ENCODE data around the gene HOXD1.

HOXD1 gene

GRCh38 chr2:176161825-176162626 lies 26.4 kb upstream of the HOXD1 start:
- no peak for DNase-seq (ENCODE audit: insufficient read length)
- FAIRE-seq = no peak
- no peak for TF ChIP-seq POLR2AphosphoS5 (IDR thresholded peaks at IDR 0.05; ENCODE audit: low read depth, low read length)
- TF ChIP-seq POLR2A (IDR thresholded peaks at IDR 0.05; ENCODE audit: low read depth, low read length) = no peak
- no peak for TF ChIP-seq TAF1 (IDR thresholded peaks at IDR 0.05; ENCODE audit: borderline replicate concordance, low read depth, low read length)

GRCh38 chr2:176162911-176163671 lies 25.4 kb upstream of the HOXD1 start:
- DNase-seq (ENCODE audit: insufficient read length) = no peak
- no peak for FAIRE-seq
- TF ChIP-seq TAF1 (IDR thresholded peaks at IDR 0.05; ENCODE audit: borderline replicate concordance, low read depth, low read length) (no peak), POLR2A (IDR thresholded peaks at IDR 0.05; ENCODE audit: low read depth, low read length) (no peak), POLR2AphosphoS5 (IDR thresholded peaks at IDR 0.05; ENCODE audit: low read depth, low read length) (no peak)

- TF ChIP-seq POLR2AphosphoS5 (IDR thresholded peaks at IDR 0.05; ENCODE audit: low read depth, low read length) (no peak), POLR2A (IDR thresholded peaks at IDR 0.05; ENCODE audit: low read depth, low read length) (no peak), TAF1 (IDR thresholded peaks at IDR 0.05; ENCODE audit: borderline replicate concordance, low read depth, low read length) (no peak)
- FAIRE-seq = no peak
These were observed 24.8 kb upstream of the HOXD1 start for GRCh38 chr2:176163672-176164056.

GRCh38 chr2:176164201-176164600 lies 24.3 kb upstream of the HOXD1 start:
- no peak for FAIRE-seq
- TF ChIP-seq POLR2AphosphoS5 (IDR thresholded peaks at IDR 0.05; ENCODE audit: low read depth, low read length) = no peak
- TF ChIP-seq TAF1 (IDR thresholded peaks at IDR 0.05; ENCODE audit: borderline replicate concordance, low read depth, low read length) = no peak
- TF ChIP-seq POLR2A (IDR thresholded peaks at IDR 0.05; ENCODE audit: low read depth, low read length) = no peak

More at GRCh38 chr2:176163672-176164056, 24.8 kb upstream of the HOXD1 start:
- DNase-seq (ENCODE audit: insufficient read length) = no peak

GRCh38 chr2:176164611-176165369 lies 23.7 kb upstream of the HOXD1 start:
- DNase-seq (ENCODE audit: insufficient read length) = no peak
- TF ChIP-seq POLR2AphosphoS5 (IDR thresholded peaks at IDR 0.05; ENCODE audit: low read depth, low read length) (no peak), TAF1 (IDR thresholded peaks at IDR 0.05; ENCODE audit: borderline replicate concordance, low read depth, low read length) (no peak), POLR2A (IDR thresholded peaks at IDR 0.05; ENCODE audit: low read depth, low read length) (no peak)
- no peak for FAIRE-seq

More at GRCh38 chr2:176164201-176164600, 24.3 kb upstream of the HOXD1 start:
- DNase-seq (ENCODE audit: insufficient read length) = no peak

- TF ChIP-seq POLR2AphosphoS5 (IDR thresholded peaks at IDR 0.05; ENCODE audit: low read depth, low read length) (no peak), POLR2A (IDR thresholded peaks at IDR 0.05; ENCODE audit: low read depth, low read length) (no peak), TAF1 (IDR thresholded peaks at IDR 0.05; ENCODE audit: borderline replicate concordance, low read depth, low read length) (no peak)
- DNase-seq (ENCODE audit: insufficient read length) (no peak), FAIRE-seq (no peak)
These were observed 23.0 kb upstream of the HOXD1 start for GRCh38 chr2:176165370-176166050.

- TF ChIP-seq POLR2A (IDR thresholded peaks at IDR 0.05; ENCODE audit: low read depth, low read length) (no peak), TAF1 (IDR thresholded peaks at IDR 0.05; ENCODE audit: borderline replicate concordance, low read depth, low read length) (no peak), POLR2AphosphoS5 (IDR thresholded peaks at IDR 0.05; ENCODE audit: low read depth, low read length) (no peak)
- FAIRE-seq (no peak), DNase-seq (ENCODE audit: insufficient read length) (no peak)
These were observed 22.2 kb upstream of the HOXD1 start for GRCh38 chr2:176166272-176166671.

- no peak for DNase-seq (ENCODE audit: insufficient read length)
- TF ChIP-seq POLR2A (IDR thresholded peaks at IDR 0.05; ENCODE audit: low read depth, low read length) = no peak
- TF ChIP-seq POLR2AphosphoS5 (IDR thresholded peaks at IDR 0.05; ENCODE audit: low read depth, low read length) = no peak
- TF ChIP-seq TAF1 (IDR thresholded peaks at IDR 0.05; ENCODE audit: borderline replicate concordance, low read depth, low read length) = no peak
- no peak for FAIRE-seq
These were observed 21.1 kb upstream of the HOXD1 start for GRCh38 chr2:176167398-176167797.

- TF ChIP-seq POLR2A (IDR thresholded peaks at IDR 0.05; ENCODE audit: low read depth, low read length) = no peak
- no peak for TF ChIP-seq POLR2AphosphoS5 (IDR thresholded peaks at IDR 0.05; ENCODE audit: low read depth, low read length)
- no peak for FAIRE-seq
- no peak for DNase-seq (ENCODE audit: insufficient read length)
These were observed 19.3 kb upstream of the HOXD1 start for GRCh38 chr2:176169181-176169580.

- DNase-seq (ENCODE audit: insufficient read length) (no peak), FAIRE-seq (no peak)
- TF ChIP-seq TAF1 (IDR thresholded peaks at IDR 0.05; ENCODE audit: borderline replicate concordance, low read depth, low read length) (no peak), POLR2AphosphoS5 (IDR thresholded peaks at IDR 0.05; ENCODE audit: low read depth, low read length) (no peak), POLR2A (IDR thresholded peaks at IDR 0.05; ENCODE audit: low read depth, low read length) (no peak)
These were observed 18.8 kb upstream of the HOXD1 start for GRCh38 chr2:176169711-176170110.

Measured in GM12892 (cell line).